H1 (cell line): Measurements from ENCODE around the gene PTPRD. TPM values are rescaled to one million over a fixed set of nuclear protein-coding genes. Genes with fewer than 3 reads are reported as not detected.

Source experiments
- E2F6 ChIP-seq: IDR thresholded peaks from 2 replicates; pipeline ENCODE4 v1.6.1; 2012; ENCODE audit warnings: inconsistent platforms
- KDM4A ChIP-seq: IDR thresholded peaks from one replicate; pipeline ENCODE4 v1.7.1; 2012; ENCODE audit warnings: low read depth, mild to moderate bottlenecking, moderate library complexity, low read length, inconsistent platforms; ENCODE audit not compliant: severe bottlenecking
- NRF1 ChIP-seq: IDR thresholded peaks from 2 replicates; pipeline ENCODE4 v1.6.1; 2011; ENCODE audit warnings: mild to moderate bottlenecking, low read depth, low read length, improper control_type of control experiment
- polyA plus RNA-seq, 7 experiments: library from polyadenylated mRNA; depleted of rRNA in 3 of 7; stranded (reverse) in 5 of 7; unstranded in 2 of 7; fragments of >200 nt in 5 of 7; fragments of 200-250 nt in 2 of 7; gene quantifications; 1 replicate in 5 of 7; 2 replicates in 1 of 7; 4 replicates in 1 of 7; pipeline versions ENCODE4 v1.2.1 to v1.2.3, GENCODE V29; 2011 to 2013; ENCODE audit warnings: missing spikeins in 2 of 7, mixed read lengths in 2 of 7
- total RNA-seq: library from RNA; stranded (reverse); fragmentation: NEBNext Ultra II Directional; extraction: Animal tissue kit (Norgen Biotek cat#: 25700); gene quantifications from 2 replicates; pipeline ENCODE4 v1.2.1, GENCODE V29; 2021

PTPRD gene
- total and polyA plus RNA-seq, 2 of the 8 experiments (the other 6 are each of a cell fraction or from before 2014, with no cell fraction given): 17.2 to 77.0 TPM

- TF ChIP-seq E2F6: no peak
- TF ChIP-seq NRF1: no peak
- TF ChIP-seq KDM4A: no peak
These were observed 605.4 kb downstream of the PTPRD start (continued) for GRCh38 chr9:10007356-10007755.
